GM21360 (cell line): ENCODE data around the gene ENTREP1.
"Not testable (repeated sequence)": the region's sequence is repeated elsewhere in the genome, so short reads cannot be mapped to it uniquely, and the experiment has no call there.

ENCODE experiments used
- ATAC-seq: cut with Tn5 transposase; IDR thresholded peaks from one replicate; pipeline ENCODE4 v1.9.1; 2021; ENCODE audit warnings: mild to moderate bottlenecking, moderate library complexity; ENCODE audit not compliant: unreplicated experiment

ENTREP1 gene, protein sequence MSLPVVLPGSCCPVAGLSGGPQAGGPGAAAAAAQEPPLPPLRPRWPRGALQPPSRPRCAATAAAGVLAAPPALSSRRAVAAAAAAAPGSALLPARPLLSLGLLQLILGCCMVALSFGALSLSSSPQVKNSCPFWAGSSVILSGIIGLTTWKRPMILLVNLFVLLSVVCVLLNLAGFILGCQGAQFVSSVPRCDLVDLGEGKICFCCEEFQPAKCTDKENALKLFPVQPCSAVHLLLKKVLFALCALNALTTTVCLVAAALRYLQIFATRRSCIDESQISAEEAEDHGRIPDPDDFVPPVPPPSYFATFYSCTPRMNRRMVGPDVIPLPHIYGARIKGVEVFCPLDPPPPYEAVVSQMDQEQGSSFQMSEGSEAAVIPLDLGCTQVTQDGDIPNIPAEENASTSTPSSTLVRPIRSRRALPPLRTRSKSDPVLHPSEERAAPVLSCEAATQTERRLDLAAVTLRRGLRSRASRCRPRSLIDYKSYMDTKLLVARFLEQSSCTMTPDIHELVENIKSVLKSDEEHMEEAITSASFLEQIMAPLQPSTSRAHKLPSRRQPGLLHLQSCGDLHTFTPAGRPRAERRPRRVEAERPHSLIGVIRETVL

DNA sequence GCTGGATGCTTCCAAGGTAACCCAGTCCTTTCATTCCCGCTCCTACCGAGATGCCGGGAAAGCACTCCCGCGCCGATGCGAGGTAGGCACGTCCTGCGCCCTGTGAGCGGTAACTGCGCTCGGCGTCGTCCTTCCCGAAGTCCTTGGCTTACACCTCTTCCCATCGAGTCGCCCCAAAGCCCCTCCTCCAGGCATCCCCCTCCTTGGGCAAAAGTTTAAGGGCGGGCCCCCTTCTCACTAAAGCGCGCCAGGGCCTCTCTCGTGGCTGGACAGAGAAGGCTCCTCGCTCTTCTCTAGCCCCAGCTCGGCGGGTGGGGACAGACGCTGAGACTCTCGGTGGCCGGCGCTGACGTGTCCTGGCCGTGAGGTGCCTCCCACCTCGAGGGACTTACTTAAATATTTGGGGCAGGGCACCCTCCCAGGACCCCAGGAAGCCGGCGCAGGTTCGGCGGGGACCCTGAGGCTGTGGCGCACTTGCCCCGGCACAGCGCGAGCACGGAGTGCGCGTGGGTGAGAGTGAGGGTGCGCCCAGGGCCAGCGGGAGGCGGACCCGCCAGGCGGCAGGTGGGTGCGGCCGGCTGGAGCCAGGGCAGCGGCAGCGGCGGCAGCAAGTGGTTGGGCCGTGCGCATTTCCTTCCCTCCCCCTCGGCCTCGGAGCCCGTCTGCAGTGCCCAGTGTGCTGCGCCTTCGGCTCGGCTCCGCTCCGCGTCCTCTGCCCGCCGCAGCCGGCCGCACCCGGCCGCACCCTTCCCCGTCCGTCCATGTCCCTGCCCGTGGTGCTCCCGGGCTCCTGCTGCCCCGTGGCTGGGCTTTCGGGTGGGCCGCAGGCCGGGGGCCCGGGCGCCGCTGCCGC lies at the start of gene ENTREP1:
Gene ENTREP1, plus strand, starts transcription at position 667 of the 853 bp plus-strand sequence. Its CDS starts 95 bp downstream, at position 762.
- ATAC-seq, result no peak

DNA sequence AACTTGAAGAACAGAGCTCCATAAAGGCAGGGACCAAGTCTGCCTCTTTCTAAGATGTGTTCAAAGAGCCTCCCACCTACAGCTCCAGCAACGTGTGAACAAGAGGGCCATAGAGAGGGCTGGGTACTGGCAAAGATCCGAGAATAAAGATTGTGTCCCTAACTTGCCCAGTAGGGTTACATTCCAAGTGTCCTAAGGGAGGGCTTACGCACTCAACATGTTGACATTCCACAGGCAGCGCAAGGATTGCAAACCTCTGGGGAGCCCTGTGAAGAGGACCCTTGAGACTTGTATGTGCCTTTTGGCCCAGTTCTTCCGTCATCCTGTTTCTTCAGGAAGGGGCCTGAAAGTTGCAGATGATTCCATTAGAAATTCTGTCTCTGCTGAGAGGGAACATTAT lies 48.2 kb upstream of the ENTREP1 start:
- ATAC-seq, result no peak

DNA sequence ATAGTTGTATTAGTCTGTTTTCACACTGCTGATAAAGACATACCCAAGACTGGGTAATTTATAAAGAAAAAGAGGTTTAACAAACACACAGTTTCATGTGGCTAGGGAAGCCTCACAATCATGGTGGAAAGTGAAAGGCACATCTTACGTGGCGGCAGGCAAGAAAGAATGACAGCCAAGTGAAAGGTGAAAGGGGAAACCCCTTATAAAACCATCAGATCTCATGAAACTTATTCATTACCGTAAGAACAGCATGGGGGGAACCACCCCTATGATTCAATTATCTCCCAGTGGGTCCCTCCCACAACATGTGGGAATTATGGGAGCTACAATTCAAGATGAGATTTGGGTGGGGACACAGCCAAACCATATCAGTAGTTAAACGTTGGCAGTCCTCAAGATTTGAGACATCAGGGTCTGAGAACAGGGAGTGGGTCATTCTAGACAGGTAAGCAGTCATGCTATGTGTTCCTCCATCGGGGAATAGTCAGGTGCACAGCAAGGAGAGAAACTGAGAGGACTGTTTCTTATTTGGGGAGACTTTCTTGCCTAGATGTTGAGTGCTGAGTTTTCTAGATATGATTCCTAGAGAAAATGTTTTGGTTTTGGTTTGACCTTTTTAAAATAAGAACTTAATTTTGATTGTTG lies 45.8 kb upstream of the ENTREP1 start:
- ATAC-seq, result peak; percentile 62

DNA sequence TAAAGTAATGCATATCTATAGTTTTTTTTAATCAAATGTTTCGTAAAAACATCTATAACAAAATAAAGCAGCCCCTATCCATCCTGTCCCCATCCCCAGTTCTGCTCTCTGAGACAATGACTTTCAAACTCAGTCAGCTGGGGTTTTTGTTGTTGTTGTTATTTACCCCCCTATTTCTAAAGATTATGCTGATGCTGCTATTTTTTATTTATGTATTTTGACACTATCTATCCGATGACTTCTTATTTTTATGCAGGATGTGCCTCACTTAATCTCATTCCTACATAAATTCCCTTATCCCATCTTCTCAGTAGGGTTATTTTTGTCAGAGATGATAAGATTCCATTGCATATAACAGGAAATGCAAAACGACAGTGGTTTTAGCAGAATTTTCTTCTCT lies 45.3 kb upstream of the ENTREP1 start:
- no peak for ATAC-seq

DNA sequence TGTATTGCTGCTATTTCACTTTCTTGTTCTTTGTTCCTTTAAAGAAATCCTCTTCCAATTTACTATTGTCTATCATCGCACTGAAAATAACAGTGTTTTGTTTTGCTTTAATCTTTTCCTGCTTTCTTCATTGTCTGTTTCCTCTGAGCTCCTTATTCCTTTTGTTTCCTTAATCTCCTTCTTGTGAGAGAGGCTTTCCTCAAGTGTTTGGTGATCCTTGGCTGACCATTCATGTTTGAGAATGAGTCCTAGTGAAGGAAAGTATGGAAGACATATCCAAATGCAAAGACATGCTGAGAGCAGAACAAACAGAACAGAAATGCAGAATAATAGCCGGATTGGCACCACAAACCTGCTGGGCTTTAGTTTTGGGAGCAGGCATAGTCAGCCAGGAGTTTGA lies 42.0 kb upstream of the ENTREP1 start:
- ATAC-seq, result no peak

DNA sequence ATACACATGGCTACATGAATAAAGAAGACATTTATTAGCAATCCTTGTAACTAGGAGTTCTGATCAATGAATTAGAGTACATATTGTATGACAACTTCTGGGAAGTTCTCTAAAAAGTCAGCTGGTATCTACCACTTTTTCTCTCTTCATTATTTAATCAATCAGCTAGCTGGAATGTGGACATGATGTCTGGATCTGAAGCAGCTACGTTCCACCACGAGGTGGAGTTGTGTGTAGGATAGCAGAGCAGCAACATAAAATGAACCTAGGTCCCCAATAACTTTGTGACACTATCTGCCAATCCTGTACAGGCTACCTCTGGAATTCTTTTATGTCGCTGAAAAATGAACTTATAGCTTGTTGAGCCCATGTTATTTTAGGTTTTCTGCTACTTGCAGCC lies 32.9 kb upstream of the ENTREP1 start:
- ATAC-seq, result no peak

DNA sequence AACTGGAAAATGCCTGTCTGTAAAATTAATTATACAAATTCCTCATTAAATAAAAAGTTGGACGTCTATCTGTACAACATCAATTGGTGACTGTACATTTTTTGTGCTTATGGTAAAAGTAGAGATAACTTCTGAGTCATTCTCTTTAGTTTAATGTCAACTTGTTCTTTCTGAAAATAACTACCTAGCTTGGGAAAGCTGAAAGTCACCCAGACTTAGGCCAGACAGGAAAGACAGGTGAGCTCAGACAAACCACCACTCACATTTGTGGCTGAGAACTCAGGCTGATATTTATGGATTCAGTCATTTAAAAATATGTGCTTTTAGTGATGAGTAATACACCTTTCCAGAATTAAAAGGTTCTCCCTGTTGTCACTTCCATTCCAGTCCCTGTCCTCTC lies 31.9 kb upstream of the ENTREP1 start:
- ATAC-seq, result no peak

DNA sequence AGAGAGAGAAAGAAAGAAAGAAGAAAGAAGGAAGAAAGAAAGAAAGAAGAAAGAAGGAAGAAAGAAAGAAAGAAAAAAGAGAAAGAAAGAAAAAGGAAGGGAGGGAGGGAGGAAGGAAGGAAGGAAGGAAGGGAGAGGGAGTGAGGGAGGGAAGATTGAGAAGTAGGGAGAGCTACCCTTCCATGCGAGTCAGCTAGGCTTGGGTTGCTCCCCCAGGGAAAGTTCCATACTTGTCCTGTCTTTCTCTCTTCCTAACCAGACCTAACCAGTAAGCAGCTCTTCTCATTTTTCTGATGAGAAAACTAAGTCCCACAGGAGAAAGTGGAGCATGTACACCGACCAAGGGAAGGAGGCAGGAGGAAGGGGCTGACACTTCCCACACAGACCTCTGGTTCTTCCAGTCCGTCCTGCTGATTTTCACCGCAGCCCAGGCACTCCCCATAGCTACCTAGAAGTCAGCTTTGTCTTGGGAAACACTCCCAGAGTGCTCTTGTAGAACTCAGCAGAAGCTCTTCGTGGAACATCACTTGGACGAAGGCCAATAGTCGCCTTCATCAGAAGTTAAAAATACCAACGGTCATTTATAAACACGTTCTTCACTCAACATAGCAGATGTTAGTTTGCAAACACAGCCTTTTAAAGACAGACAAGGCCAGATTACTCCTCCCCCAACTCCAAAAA lies 29.0 kb upstream of the ENTREP1 start:
- no peak for ATAC-seq

DNA sequence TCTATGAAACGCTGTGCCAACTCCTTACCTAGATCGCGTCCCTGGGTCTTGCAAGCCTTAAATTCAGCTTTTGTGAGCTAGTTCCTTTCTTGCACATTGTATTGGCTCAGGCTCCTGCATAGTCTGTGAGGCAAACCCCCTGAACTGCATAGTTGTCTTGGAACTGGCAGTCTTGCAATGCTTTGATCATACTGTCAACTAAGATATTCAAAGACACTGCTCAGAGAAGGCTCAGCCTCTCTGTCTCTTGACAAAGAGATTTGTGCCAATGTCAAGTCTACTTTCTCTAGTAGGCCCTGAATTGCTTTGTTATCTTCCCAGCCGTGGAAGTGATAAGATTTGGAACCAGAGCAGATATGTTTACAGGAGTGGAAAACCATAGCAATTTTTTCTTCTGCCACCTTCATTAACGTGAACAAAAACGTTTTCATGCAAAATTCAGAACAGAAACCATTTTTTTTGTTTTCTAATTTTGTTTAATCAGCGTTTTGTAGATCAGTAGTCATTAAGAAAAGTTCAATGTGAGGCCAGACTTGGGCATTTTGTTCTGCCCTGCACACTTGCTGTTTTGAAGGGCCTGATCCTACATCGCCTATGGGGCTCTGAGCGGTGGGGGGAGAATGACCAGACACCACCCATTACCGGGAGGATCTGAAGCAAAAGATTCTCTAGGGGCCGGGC lies 27.6 kb upstream of the ENTREP1 start:
- ATAC-seq, result no peak

DNA sequence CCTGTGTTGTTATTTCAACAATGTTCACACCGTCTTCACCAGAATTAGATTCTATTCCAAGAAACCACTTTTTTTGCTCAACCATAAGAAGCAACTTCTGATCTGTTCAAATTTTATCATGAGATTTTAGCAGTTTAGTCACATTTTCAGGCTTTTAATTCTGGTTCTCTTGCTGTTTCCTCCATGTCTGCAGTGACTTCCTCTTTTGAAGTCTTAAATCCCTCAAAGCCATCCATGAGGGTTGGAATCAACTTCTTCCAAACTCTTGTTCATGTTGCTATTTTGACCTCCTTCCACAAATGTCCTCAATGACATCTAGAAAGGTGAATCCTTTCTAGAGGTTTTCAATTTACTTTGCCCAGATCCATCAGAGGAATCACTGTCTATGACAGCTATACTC lies 25.7 kb upstream of the ENTREP1 start:
- ATAC-seq, result no peak

DNA sequence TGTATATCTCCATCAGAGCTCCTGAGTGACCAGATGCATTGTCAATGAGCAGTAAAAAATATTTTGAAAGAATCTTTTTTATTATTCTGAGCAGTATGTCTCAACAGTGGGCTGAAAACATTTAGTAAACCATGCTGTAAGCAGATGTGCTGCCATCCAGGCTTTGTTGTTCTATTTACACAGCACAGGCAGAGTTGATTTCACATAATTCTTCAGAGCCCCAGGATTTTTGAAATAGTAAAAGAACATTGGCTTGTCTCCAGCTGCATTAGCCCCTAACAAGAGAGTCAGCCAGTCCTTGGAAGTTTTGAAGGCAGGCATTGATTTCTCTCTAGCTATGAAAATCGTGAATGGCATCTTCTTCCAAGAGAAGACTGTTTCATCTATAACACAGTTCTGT lies 25.2 kb upstream of the ENTREP1 start:
- no peak for ATAC-seq

DNA sequence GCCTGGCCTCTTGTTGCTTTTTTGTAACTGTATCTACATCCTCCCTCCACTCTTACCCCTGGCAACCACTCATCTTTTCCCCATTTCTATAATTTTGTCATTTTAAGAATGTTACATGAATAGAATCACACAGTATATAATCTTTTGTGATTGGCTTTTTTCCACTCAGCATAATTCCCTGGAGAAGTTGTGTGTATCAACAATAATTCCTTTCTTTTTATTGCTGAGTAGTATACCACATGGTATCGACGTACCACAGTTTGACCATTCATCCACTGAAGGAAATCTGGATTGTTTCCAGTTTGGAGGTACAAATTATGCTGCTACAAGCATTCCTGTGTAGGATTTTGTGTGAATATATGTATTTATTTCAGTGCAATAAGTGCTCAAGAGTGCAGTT lies 21.7 kb upstream of the ENTREP1 start:
- ATAC-seq, result no peak

DNA sequence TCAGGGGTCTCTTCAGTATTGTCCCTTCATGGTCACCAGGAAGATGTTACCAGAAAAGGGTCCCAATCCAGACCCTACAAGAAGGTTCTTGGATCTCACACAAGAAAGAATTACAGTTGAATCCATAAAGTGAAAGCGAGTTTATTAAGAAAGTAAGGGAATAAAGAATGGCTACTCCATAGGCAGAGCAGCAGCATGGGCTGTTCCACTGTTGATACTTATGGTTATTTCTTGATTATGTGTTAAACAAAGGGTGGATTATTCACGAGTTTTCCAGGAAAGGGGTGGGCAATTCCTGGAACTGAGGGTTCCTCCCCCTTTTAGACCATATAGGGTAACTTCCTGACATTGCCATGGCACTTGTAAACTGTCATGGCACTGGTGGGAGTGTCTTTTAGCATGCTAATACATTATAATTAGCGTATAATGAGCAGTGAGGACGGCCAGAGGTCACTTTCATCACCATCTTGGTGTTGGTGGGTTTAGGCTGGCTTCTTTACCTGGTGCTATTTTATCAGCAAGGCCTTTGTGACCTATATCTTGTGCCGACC lies 18.0 kb upstream of the ENTREP1 start:
- not testable (repeated sequence) for ATAC-seq

DNA sequence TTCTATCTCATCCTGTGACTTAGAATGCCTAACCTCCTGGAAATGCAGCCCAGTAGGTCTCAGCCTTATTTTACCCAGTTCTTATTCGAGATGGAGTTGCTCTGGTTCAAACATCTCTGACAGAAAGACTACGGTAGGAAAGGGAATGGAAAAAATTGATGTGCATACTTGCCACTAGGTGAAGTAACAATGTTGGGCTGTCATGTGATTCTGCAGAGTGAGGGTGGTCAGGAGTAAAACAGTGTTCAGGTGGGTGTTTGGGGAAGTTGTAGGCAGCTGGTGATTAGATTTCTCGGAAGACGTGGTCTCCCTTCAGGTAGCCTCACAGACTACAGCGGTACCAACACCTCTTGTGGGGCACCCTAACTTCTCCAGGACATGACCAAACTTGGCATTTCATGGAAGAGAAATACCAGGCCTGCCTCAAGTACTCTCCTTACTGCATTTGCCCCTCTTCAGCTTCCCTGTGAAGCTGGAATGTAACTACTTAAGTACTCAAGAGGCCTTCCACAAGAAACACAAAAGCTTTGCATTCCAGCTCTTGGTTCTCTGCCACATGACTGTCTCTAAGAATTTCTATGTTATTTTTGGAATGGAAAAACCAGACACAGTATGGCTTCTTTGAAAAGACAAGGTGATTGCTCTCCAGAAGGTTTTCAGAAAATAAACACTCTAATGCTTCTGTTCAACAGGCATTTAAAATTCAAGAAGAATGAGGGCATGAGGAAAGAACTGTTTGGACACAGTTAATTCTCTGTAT lies 17.4 kb upstream of the ENTREP1 start:
- no peak for ATAC-seq

DNA sequence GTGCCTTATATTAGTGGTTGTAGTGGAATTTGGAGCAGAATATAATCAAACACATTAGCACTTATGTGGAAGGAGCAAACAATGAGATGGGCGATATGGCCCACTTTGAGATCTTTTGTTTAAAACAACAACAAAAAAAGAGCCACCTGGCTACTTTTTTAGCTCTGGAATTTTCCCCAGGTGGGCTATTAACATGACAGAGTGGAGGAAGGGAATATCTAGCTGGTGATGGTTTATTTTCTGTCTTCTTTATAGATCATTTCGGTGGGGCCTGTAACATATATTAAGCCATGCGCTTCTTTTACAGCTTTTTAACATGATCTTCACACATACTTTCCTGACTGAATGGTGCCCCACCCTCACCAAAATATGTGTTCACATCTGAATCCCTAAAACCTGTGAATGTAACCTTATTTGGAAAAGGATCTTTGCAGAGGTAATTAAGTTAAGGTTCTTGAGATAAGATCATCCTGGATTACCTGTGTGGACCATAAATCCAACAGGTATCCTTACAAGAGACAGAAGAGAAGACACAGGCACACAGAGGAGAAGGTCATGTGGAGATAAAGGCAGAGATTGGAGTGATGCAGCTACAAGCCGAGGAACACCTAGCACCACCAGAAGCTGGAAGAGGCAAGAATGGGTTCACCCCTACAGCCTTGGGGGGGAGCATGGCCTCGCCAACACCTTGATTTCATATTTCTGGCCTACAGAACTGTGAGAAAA lies 16.6 kb upstream of the ENTREP1 start:
- ATAC-seq, result no peak

DNA sequence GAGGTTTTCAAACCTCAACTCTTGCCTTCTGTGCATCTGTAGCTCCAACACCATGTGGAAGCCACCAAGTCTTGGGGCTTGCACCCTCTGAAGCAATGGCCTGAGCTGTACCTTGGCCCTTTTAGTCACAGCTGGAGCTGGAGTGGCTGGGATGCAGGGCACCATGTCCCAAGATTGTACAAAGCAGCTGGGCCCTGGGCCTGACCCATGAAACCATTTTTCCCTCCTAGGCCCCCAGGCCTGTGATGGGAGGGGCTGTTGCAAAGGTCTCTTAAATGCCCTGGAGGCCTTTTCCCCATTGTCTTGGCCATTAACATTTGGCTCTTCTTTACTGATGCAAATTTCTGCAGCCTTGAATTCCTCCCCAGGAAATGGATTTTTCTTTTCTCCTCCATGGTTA lies 11.8 kb upstream of the ENTREP1 start:
- ATAC-seq, result no peak

DNA sequence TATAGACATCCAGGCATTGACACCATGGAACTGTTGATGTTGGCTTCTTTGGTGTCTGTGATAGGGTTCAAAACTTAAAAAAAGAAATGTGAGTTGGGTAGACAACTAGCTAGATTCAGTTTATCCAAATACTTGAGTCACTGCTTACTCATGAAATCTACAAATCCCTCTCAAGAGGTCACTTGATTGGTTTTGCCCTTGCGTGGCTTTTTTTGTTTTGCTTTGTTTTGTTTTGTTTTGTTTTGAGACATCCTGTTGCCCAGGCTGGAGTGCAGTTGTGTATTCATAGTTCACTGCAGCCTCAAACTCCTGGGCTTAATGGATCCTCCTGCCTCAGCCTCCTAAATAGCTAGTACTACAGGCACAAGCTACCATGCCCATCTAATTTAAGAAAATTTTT lies 10.5 kb upstream of the ENTREP1 start:
- no peak for ATAC-seq

DNA sequence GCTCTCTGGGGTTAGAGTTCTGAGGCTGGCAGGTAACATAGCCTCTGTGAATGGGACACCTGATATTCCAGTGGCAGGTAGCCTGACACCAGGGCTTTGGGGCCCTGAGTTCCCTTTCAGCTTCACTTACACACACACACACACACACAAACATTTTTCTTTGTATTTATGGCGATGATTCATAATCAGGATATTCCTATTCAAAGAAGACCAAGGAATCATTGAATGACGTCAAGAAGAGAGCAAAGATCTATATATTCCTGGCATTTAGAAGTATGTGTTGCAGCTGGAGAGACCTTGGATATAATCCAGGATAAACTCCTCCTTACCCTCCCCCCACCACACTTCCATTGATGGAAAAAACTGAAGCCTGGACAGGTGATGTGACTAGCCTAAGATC lies 7.9 kb upstream of the ENTREP1 start:
- ATAC-seq, result no peak
